Skeletal muscle tissue (tissue), 1 donor: ENCODE results near the gene POMC. TPM values are rescaled to one million over a fixed set of nuclear protein-coding genes. Genes with fewer than 3 reads are reported as not detected.

Experiments
- total RNA-seq: library from RNA; depleted of rRNA; stranded (reverse); fragments of >200 nt; gene quantifications from one replicate; pipeline ENCODE4 v1.2.3, GENCODE V29; 2014

The POMC gene
- total RNA-seq, 1 donor from 2014 or later: 4.2 TPM

Other genes starting within 250 kb of the POMC start
- 13.6 TPM for gene ADCY3, start 248.3 kb downstream of the POMC start, total RNA-seq
- gene DNAJC27, start 196.6 kb downstream of the POMC start, total RNA-seq: 8.4 TPM
- gene EFR3B, start 126.5 kb downstream of the POMC start, total RNA-seq: 4.7 TPM
- gene DNMT3A, start 173.3 kb upstream of the POMC start, total RNA-seq: 62.1 TPM